ENCODE data around the gene HJURP. TPM values are rescaled to one million over a fixed set of nuclear protein-coding genes. Genes with fewer than 3 reads are reported as not detected.

The HJURP gene
- total RNA-seq, 1 experiment from 2014 or later = 35.0 TPM

GRCh38 chr2:233862261-233862768 lies 8.0 kb upstream of the HJURP start:
- ChIA-PET CTCF (no interaction called here), POLR2A (no interaction called here)
- H3K4me3 Mint-ChIP-seq (ENCODE audit: unreplicated experiment) = no peak overlapping the region
- no peaks in the 10 kb centered on the region for H3K27me3 ChIP-seq (replicated peaks; ENCODE audit: control insufficient read depth, insufficient read depth, low read length)
- H3K9me3 Mint-ChIP-seq (ENCODE audit: unreplicated experiment) = no peaks in the 10 kb centered on the region
- no peaks in the 10 kb centered on the region for H3K4me1 ChIP-seq
- no peak for TF ChIP-seq CTCF (IDR thresholded peaks at IDR 0.05; ENCODE audit: insufficient read depth in 1 of 2, low read depth in 1 of 2, low read length in 1 of 2, severe bottlenecking in 1 of 2, unreplicated experiment in 1 of 2)
- no peaks in the 10 kb centered on the region for H3K4me1 Mint-ChIP-seq (ENCODE audit: low read depth, unreplicated experiment)
- H3K27me3 Mint-ChIP-seq (ENCODE audit: insufficient read depth, unreplicated experiment) = no peaks in the 10 kb centered on the region
- BruUV-seq (replicated peaks) = no TSS peak
- H3K9me3 ChIP-seq = no peaks in the 10 kb centered on the region
- peaks cover 2% of the 10 kb centered on the region for H3K36me3 Mint-ChIP-seq (ENCODE audit: insufficient read depth, unreplicated experiment)
- H3K4me3 ChIP-seq (ENCODE audit: low read depth, low read length) = no peak overlapping the region
- intact Hi-C loops (cut with micrococcal nuclease; ENCODE audit: unreplicated experiment) = no loop called here
- DNase-seq = no peak
- no peaks in the 10 kb centered on the region for H3K36me3 ChIP-seq (ENCODE audit: control insufficient read depth, insufficient read depth, low read length)
- no peak overlapping the region for H3K27ac Mint-ChIP-seq (ENCODE audit: unreplicated experiment)

- ChIA-PET POLR2A (no interaction called here), CTCF (no interaction called here)
- Histone ChIP-seq H3K4me3 (ENCODE audit: low read depth, low read length) (no peak overlapping the region), H3K36me3 (ENCODE audit: control insufficient read depth, insufficient read depth, low read length) (no peaks in the 10 kb centered on the region), H3K9me3 (no peaks in the 10 kb centered on the region), H3K27me3 (replicated peaks; ENCODE audit: control insufficient read depth, insufficient read depth, low read length) (no peaks in the 10 kb centered on the region), H3K4me1 (no peaks in the 10 kb centered on the region)
- Mint-ChIP-seq H3K9me3 (ENCODE audit: unreplicated experiment) (no peaks in the 10 kb centered on the region), H3K27me3 (ENCODE audit: insufficient read depth, unreplicated experiment) (no peaks in the 10 kb centered on the region), H3K27ac (ENCODE audit: unreplicated experiment) (no peak overlapping the region), H3K4me3 (ENCODE audit: unreplicated experiment) (no peak overlapping the region), H3K4me1 (ENCODE audit: low read depth, unreplicated experiment) (no peaks in the 10 kb centered on the region), H3K36me3 (ENCODE audit: insufficient read depth, unreplicated experiment) (peaks cover 11% of the 10 kb centered on the region)
- DNase-seq = no peak
- no peak for TF ChIP-seq CTCF (IDR thresholded peaks at IDR 0.05; ENCODE audit: insufficient read depth in 1 of 2, low read depth in 1 of 2, low read length in 1 of 2, severe bottlenecking in 1 of 2, unreplicated experiment in 1 of 2)
- no TSS peak for BruUV-seq (replicated peaks)
- intact Hi-C loops (cut with micrococcal nuclease; ENCODE audit: unreplicated experiment) = no loop called here
Measured at GRCh38 chr2:233858331-233858730, 4.0 kb upstream of the HJURP start.

GRCh38 chr2:233857511-233858141 lies 3.3 kb upstream of the HJURP start:
- H3K4me1 Mint-ChIP-seq (ENCODE audit: low read depth, unreplicated experiment) = peaks cover 2% of the 10 kb centered on the region
- Histone ChIP-seq H3K4me1 (no peaks in the 10 kb centered on the region), H3K36me3 (ENCODE audit: control insufficient read depth, insufficient read depth, low read length) (no peaks in the 10 kb centered on the region), H3K9me3 (no peaks in the 10 kb centered on the region), H3K27me3 (replicated peaks; ENCODE audit: control insufficient read depth, insufficient read depth, low read length) (no peaks in the 10 kb centered on the region), H3K4me3 (ENCODE audit: low read depth, low read length) (no peak overlapping the region)
- H3K27ac Mint-ChIP-seq (ENCODE audit: unreplicated experiment) = no peak overlapping the region
- intact Hi-C loops (cut with micrococcal nuclease; ENCODE audit: unreplicated experiment) = no loop called here
- no peaks in the 10 kb centered on the region for H3K27me3 Mint-ChIP-seq (ENCODE audit: insufficient read depth, unreplicated experiment)
- ChIA-PET POLR2A (no interaction called here), CTCF (no interaction called here)
- DNase-seq = peak in 1 of 2 experiments; percentile 49
- H3K4me3 Mint-ChIP-seq (ENCODE audit: unreplicated experiment) = no peak overlapping the region
- peaks cover 18% of the 10 kb centered on the region for H3K36me3 Mint-ChIP-seq (ENCODE audit: insufficient read depth, unreplicated experiment)
- no TSS peak for BruUV-seq (replicated peaks)
- H3K9me3 Mint-ChIP-seq (ENCODE audit: unreplicated experiment) = no peaks in the 10 kb centered on the region
- TF ChIP-seq CTCF (IDR thresholded peaks at IDR 0.05; ENCODE audit: insufficient read depth in 1 of 2, low read depth in 1 of 2, low read length in 1 of 2, severe bottlenecking in 1 of 2, unreplicated experiment in 1 of 2) = peak; percentile 46 to 67

All from Caco-2 (cell line).